HG03575 (cell line): Measurements from ENCODE around the gene GRK3.

ENCODE experiments used
- ATAC-seq: cut with Tn5 transposase; IDR thresholded peaks from one replicate; pipeline ENCODE4 v1.9.1; 2021; ENCODE audit not compliant: unreplicated experiment, insufficient number of reproducible peaks, low FRiP score; ENCODE audit errors: extremely low read depth

The GRK3 gene

DNA sequence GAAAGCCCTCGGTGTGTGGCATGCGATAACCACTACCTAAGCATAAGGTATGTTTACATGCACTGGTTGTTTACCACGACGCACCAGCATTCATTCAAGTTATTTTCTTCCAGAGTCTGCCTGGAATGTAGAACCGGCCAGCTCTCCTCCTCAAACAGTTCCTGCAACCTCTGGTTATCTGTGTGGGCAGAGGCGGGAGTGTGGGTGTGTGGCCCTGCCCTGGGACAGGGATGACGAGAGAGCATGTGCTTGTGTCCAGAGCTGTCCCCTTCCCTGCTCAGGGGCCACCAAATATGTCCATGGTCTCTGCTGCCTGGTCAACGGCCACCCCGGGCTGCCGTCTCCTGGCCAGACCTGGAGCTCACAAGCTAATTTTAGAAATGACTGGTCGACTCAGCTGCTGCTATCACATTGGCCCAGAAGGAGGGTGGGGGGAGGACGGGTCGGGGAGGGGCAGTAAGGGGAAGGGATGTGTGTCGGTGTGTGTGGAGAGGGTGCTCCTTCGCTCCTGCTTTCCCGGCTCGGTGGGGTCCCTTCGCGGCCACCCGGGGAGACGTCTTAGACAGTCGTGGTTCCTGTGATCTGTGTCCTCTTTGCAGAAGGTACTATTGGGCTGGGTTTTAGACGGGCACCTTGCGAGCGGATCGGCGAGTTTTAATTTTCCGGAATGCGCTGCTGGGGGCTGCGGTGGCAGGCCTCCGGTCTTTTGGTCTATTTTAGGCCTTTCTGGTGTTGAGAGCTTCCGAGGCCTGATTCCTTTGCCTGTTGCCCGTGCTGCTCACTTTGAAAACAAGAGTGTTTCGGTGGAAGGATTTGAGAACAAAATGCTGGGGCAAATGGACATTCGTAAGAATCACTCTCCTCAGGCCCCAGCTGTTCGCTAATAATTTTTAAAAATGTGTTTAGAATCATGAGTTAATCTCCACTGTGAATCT is 177.5 kb downstream of the GRK3 start, which contains the start of gene MYO18B:
Gene MYO18B (plus strand): TSS at position 497 of the 935 bp plus-strand sequence. CDS start 18,905 bp downstream, outside the sequence.
- no peak for ATAC-seq

DNA sequence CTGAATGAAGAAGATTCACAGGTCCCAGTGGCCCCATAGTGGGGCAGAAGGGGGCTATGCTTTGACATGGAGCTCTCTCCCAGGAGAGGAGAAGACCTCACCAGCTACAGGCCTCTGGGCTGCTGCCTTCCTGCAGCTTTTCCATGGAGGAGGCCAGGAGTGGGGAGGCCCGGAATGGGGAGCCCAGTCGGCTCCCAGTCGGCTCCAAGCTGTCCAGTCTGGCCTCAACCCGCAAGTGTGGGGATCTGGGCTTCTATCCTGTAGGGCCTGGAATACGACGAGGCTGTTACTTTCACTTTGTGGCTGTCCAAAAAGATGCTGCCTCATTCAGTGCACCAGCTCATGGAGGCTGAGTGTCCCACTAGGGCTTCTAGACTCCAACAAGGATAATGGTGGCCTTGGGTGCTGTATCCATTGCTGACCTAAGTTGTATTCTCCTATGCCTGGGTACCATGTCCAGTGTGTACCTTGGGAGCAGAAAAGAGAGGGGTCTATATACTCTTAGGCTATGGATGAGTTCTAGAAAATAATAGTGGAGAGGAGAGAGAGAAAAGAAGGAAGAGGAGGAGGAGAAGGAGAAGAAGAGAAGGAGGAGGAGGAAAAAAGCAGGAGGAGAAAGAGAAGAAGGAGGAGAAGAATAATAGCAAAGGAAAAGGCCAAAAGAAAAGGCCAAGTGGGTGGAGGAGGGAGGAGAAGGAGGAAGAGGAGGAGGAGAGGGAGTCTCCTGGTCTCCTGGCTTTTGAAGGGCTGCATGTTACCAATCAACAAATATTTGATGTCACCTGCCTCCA is 178.6 kb downstream of the GRK3 start:
- no peak for ATAC-seq

DNA sequence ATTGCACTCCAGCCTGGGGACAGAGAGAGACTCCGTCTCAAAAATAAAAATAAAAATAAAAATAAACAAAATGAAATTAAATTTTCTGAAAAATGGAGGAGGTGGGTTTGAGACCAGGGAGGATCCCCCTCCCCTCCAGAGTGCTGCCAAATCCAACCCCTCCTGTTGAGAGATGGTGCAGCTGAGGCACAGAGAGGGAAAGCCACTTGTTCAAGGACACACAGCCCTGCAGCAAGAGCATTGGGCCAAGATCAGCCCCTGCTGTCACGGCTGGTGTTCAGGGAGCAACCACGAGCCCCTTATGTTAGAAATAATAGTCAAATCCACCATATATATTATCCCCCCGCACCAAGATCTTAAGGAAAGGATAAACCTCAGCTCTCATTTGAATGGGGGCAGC is 180.2 kb downstream of the GRK3 start:
- no peak for ATAC-seq

GRCh38 chr22:25745341-25746011 is 181.0 kb downstream of the GRK3 start:
- no peak for ATAC-seq

DNA sequence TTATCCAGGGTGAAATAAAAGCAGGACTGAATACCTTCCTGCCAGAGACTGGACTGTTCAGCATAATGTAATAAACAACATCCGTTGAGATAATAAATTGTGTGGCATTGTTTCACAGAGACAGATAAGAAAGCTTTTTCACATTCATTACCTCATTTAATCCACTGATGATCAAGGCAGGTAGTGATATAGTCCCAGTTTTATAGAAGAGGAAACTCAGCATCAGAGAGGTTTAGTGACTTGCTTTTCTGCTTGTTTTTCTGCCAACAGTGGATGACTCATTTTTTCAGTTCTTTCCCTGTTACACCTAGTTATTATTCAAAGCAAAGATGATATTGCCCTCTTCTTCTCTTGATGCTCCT is 181.5 kb downstream of the GRK3 start:
- no peak for ATAC-seq

DNA sequence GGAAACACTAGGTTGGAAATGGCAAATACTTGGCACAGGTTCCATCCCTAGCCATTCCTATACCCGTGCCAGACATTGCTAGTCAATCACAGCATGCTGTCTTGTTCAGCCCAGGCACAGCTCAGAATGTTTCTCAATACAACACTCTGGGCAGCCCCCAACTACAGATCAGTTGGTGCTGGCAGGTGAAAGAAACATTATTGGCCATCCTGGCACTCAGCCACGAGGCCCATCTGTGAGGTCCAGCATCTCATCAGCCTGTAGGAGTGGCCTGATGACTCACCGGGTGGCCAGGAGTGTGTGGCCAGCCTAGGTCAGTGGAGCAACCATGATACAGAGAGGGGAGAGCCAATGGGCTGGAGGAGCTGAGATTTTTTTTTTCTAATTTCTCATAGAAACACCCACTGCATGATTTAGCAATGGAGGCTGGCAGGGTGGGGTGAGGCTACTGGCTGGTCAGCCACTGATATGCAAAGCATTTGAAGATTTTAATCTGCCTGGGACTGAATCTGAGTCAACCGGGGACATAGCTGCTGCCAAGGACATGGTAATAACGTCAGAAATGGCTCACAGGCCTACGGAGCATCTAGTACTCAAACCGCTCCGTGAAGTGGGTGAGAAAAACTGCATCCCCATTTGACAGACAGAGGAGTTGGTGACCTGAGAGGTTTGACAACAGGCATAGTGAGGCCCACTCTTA is 182.9 kb downstream of the GRK3 start:
- no peak for ATAC-seq

GRCh38 chr22:25748140-25748539 is 183.7 kb downstream of the GRK3 start:
- no peak for ATAC-seq

- no peak for ATAC-seq
Measured at GRCh38 chr22:25748704-25749103, 184.2 kb downstream of the GRK3 start.

- ATAC-seq = no peak
Measured at GRCh38 chr22:25749420-25750169, 185.1 kb downstream of the GRK3 start.

GRCh38 chr22:25750569-25751173 is 186.2 kb downstream of the GRK3 start:
- no peak for ATAC-seq

DNA sequence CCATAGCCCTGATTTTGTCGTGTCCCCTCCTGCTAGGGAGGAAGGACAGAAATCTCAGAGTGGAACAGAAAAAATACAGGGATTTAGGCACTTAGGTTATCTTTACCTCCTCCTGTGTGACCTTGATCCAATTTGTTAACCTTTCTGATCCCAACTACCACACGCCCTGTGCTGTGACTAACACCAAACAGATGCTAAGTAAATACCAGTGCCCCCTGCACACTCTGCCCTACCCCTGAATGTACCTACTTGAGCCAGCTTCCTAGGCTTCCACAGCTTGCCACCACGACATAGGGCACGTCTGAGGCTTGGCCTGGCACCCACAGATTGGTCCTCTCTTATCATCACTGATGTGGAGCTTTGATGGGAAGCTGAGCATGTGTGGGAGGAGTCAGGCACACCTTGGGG is 186.7 kb downstream of the GRK3 start:
- ATAC-seq = no peak

- ATAC-seq = no peak
Measured at GRCh38 chr22:25752615-25753214, 188.2 kb downstream of the GRK3 start.

GRCh38 chr22:25753252-25753651 is 188.8 kb downstream of the GRK3 start:
- no peak for ATAC-seq

DNA sequence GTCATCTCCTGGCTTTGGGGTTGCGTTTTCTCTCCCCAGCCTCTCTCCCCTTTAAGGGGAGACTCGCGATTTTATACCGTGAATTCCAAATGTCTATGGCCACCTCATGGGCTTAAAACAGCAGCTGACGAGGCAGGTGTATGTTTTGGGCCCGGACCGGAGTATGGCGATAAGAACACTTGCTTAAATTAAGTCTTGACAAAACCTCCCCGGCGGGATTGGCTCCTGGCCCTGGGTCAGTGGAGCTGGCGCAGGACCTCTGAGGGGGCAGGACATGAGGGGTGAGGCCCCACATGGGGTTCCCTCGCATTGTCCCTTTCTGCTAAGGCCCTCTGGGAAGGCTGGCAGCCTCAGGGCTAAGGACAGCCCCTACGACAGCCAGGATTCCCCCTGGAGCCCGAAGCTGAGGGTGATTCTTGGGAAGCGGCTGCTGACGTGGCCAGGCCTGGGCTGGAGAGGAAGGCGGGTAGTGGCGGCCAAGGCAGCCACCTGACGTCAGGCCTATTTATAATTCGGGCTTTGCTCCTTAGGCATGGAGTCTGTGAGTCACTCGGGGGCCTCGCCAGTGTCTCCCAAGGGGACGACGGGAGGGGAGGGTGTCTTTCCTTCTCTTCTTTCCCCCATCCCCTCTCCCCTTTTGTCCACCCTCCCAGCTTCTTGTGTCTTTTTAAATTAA is 190.2 kb downstream of the GRK3 start:
- ATAC-seq = no peak

DNA sequence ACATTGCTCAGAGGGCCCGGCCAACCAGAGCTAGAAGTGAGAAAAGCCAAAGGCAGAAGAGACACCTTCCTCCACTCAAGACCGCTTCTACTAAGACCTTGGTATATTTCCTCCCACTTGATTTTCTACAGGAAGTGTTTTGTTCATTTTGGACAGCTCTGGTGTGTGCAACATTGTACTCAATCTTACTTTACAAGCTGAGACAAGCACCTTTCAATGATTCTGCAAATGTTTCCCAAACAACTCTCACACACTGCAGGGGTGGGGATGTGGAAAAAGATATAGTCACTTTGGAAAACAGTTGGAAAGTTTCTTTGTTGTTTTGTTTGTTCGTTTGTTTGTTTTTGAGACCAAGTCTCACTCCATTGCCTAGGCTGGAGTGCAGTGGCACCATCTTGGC is 193.2 kb downstream of the GRK3 start:
- ATAC-seq = no peak

DNA sequence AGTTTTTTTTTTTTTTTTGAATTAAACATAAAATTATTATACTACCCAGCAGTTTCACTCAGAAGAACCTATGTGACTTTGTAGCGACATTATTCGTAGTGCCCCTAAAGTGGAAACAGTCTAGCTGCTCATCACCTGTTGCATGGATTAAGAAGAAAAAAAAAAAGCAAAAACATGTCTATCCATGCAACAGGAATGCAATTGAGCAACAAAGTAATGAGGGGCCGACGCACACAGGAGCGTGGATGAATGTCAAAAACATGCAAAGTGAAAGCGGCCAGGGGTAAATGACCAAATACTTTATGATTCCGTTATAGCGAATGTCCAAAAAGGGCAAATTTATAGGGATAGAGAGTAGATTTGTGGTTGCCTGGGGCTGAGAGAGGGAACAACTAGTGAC is 193.8 kb downstream of the GRK3 start:
- ATAC-seq = no peak

- ATAC-seq = no peak
Measured at GRCh38 chr22:25759825-25760231, 195.4 kb downstream of the GRK3 start.
